Liver (tissue), 3 donors: ENCODE results near the gene CITED4.

ENCODE experiments used
- FOXA1 ChIP-seq: IDR thresholded peaks from 2 replicates; pipeline ENCODE4 v1.6.1; 2016; ENCODE audit warnings: antibody characterized with exemption
- SP1 ChIP-seq: IDR thresholded peaks from 2 replicates; pipeline ENCODE4 v1.6.1; 2018; ENCODE audit warnings: antibody characterized with exemption, mild to moderate bottlenecking
- TF ChIP-seq, protein P1 (sequence below): fragments of 150-350 bp; IDR thresholded peaks from 2 replicates; pipeline ENCODE4 v1.5.1; 2017; ENCODE audit warnings: improper control_type of control experiment, low read depth, low read length; ENCODE audit not compliant: missing input control
- donor health status: healthy.
- donor health status: healthy.

DNA sequence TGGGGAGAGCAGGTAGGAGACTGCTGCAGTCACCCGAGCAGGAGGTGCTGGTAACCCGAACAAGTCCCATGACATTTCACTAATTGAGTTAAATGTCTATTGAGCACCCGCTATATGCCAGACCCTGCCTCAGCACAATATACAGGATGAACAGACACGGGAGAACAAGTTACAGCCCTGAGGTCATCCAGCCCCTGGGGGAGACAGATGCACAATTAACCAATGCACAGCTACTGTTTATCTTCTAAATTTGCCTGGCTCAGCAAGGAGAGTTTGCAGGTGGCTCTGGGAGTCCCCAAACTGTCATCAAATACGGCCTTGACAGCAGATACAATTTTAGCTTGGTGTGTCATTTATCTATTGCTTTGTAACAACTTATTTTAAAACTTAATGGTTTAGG is 18.1 kb downstream of the CITED4 start:
- TF ChIP-seq SP1 (no peak), FOXA1 (no peak)
- TF ChIP-seq, protein P1, sequence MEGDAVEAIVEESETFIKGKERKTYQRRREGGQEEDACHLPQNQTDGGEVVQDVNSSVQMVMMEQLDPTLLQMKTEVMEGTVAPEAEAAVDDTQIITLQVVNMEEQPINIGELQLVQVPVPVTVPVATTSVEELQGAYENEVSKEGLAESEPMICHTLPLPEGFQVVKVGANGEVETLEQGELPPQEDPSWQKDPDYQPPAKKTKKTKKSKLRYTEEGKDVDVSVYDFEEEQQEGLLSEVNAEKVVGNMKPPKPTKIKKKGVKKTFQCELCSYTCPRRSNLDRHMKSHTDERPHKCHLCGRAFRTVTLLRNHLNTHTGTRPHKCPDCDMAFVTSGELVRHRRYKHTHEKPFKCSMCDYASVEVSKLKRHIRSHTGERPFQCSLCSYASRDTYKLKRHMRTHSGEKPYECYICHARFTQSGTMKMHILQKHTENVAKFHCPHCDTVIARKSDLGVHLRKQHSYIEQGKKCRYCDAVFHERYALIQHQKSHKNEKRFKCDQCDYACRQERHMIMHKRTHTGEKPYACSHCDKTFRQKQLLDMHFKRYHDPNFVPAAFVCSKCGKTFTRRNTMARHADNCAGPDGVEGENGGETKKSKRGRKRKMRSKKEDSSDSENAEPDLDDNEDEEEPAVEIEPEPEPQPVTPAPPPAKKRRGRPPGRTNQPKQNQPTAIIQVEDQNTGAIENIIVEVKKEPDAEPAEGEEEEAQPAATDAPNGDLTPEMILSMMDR: no peak
